ENCODE data around the gene KLK14. TPM values are rescaled to one million over a fixed set of nuclear protein-coding genes. Genes with fewer than 3 reads are reported as not detected.

Gene KLK14
- total RNA-seq, 1 experiment from 2014 or later = 0.26 TPM

GRCh38 chr19:51125421-51126075, 42.9 kb upstream of the KLK14 start:
- Histone ChIP-seq H3K4me2 (ENCODE audit: insufficient read depth, insufficient read length, low read length) (no peak overlapping the region), H3K23ac (ENCODE audit: insufficient read length, low read depth, low read length) (no peak overlapping the region), H2BK120ac (ENCODE audit: low read depth, low read length, poor library complexity, severe bottlenecking) (no peak overlapping the region), H3K9ac (ENCODE audit: extremely low read depth, insufficient read length, low read length) (no peak overlapping the region), H3K27ac (ENCODE audit: insufficient read length, low read depth, low read length) (no peak overlapping the region), H3K23me2 (ENCODE audit: insufficient read length, low read depth, low read length, poor library complexity, severe bottlenecking) (no peaks in the 10 kb centered on the region), H3K9me3 (ENCODE audit: control insufficient read depth, low read depth, low read length) (no peaks in the 10 kb centered on the region), H4K91ac (ENCODE audit: insufficient read length, low read depth, low read length) (no peak overlapping the region), H3K18ac (ENCODE audit: insufficient read length, low read depth, low read length) (no peak overlapping the region), H2BK5ac (ENCODE audit: insufficient read length, low read length) (no peak overlapping the region), H4K8ac (replicated peaks; ENCODE audit: insufficient read length, low read depth, low read length) (no peak overlapping the region), H3K56ac (ENCODE audit: insufficient read length, low read depth, low read length) (no peak overlapping the region), H2AK5ac (ENCODE audit: insufficient read length, low read length) (no peak overlapping the region), H3K4ac (ENCODE audit: low read depth, low read length) (no peak overlapping the region), H3T11ph (ENCODE audit: low read length) (no peak overlapping the region), H3K79me2 (ENCODE audit: insufficient read depth, low read length) (no peaks in the 10 kb centered on the region), H2BK15ac (ENCODE audit: low read depth, low read length) (no peak overlapping the region), H4K20me1 (ENCODE audit: control insufficient read depth, insufficient read depth, insufficient read length) (no peaks in the 10 kb centered on the region), H2AFZ (ENCODE audit: low read length) (no peak overlapping the region), H2BK20ac (ENCODE audit: low read depth, low read length, poor library complexity, severe bottlenecking) (no peak overlapping the region), H3K4me1 (ENCODE audit: insufficient read depth, low read length) (no peaks in the 10 kb centered on the region), H3K79me1 (ENCODE audit: insufficient read depth, low read depth, low read length, poor library complexity, severe bottlenecking) (no peaks in the 10 kb centered on the region), H3K27me3 (ENCODE audit: insufficient read depth, low read length) (no peaks in the 10 kb centered on the region), H4K5ac (ENCODE audit: insufficient read length, low read depth, low read length) (no peak overlapping the region), H2BK12ac (ENCODE audit: insufficient read length, low read depth, low read length) (no peak overlapping the region), H3K14ac (ENCODE audit: insufficient read depth, low read length) (no peak overlapping the region)
- Mint-ChIP-seq H3K9me3 (no peaks in the 10 kb centered on the region), H3K27me3 (ENCODE audit: low read depth) (peaks cover 26% of the 10 kb centered on the region), H3K36me3 (ENCODE audit: insufficient read depth in 1 of 3, low read depth in 3 of 3) (no peaks in the 10 kb centered on the region), H3K4me1 (peaks cover 0 to 3% of the 10 kb centered on the region in 2 experiments; a peak in 1 of 4 replicates), H3K4me3 (no peak overlapping the region), H3K27ac (no peak overlapping the region)
- no peak for TF ChIP-seq CTCF (conservative IDR thresholded peaks at IDR 0.05)
- no CpG with 5 or more reads among the region's 16 CpGs for WGBS (ENCODE audit: extremely low coverage, insufficient read length, low lambda C conversion rate)
- no peak for DNase-seq

Measured in H9 (cell line).